ENCODE results near the gene PRKCE.

The PRKCE gene

GRCh38 chr2:45951025-45951727 lies 299.7 kb downstream of the PRKCE start:
- TF ChIP-seq CTCF (IDR thresholded peaks at IDR 0.05; ENCODE audit: insufficient read depth, missing control alignments): no peak
- DNase-seq (ENCODE audit: insufficient read length, low spot score): no peak
- FAIRE-seq: no peak

GRCh38 chr2:45952591-45952990 lies 301.1 kb downstream of the PRKCE start:
- no peak for TF ChIP-seq CTCF (IDR thresholded peaks at IDR 0.05; ENCODE audit: insufficient read depth, missing control alignments)
- FAIRE-seq: no peak
- DNase-seq (ENCODE audit: insufficient read length, low spot score): no peak

GRCh38 chr2:45953376-45954027 lies 302.0 kb downstream of the PRKCE start:
- DNase-seq (ENCODE audit: insufficient read length, low spot score): no peak
- FAIRE-seq: no peak
- no peak for TF ChIP-seq CTCF (IDR thresholded peaks at IDR 0.05; ENCODE audit: insufficient read depth, missing control alignments)

GRCh38 chr2:45954233-45954850 lies 302.9 kb downstream of the PRKCE start:
- FAIRE-seq (no peak), DNase-seq (ENCODE audit: insufficient read length, low spot score) (no peak)
- TF ChIP-seq CTCF (IDR thresholded peaks at IDR 0.05; ENCODE audit: insufficient read depth, missing control alignments): no peak

- DNase-seq (ENCODE audit: insufficient read length, low spot score): no peak
- no peak for TF ChIP-seq CTCF (IDR thresholded peaks at IDR 0.05; ENCODE audit: insufficient read depth, missing control alignments)
- no peak for FAIRE-seq
Observed at GRCh38 chr2:45957533-45958227, 306.2 kb downstream of the PRKCE start.

- DNase-seq (ENCODE audit: insufficient read length, low spot score): no peak
- TF ChIP-seq CTCF (IDR thresholded peaks at IDR 0.05; ENCODE audit: insufficient read depth, missing control alignments): no peak
- FAIRE-seq: no peak
Observed at GRCh38 chr2:45960057-45960863, 308.8 kb downstream of the PRKCE start.

Data from D721Med (cell line).